ENCODE data around the gene COX5B. TPM values are rescaled to one million over a fixed set of nuclear protein-coding genes. Genes with fewer than 3 reads are reported as not detected.

Gene COX5B
- polyA plus RNA-seq, 1 donor (not counting 4 experiments of a cell fraction or from before 2014, with no cell fraction given), result 311 TPM

DNA sequence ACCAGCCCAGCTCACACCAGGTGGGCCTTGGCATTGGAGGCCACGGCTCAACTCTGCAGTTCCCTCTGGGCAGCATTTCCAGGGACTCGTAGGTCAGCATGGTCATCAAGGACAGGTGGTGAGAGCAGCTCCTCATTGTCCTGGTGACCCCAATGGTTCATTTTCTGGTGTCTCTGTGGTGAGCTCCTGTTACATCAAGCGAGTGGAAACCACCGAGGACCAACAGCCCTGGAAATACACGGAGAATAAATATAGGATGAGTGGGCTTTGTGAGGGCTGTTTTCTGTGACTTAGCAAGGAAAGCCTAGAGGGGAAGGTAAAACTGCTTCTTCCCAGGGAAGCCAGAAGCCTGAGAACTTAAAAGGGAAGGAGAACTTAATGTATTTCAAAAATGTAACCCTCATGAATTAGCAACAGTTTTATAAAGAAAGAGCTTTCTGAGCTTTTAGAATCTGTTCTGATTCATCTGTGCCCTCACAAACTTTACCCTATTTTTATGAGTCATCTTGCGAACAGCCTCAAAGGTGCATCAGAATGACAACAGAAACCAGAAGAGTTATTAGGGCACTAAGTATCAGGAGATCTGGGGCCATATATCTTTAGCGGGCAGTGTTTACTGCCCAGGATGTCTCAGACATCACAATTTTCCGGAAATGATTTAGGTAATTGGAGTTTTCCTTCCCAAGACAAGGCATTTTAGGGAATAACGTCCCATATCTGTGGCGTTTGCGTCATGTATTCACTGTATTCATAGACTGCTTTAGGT is 42.4 kb downstream of the COX5B start:
- Histone ChIP-seq H3K4me2 (ENCODE audit: control insufficient read depth, extremely low read depth, insufficient read depth, low read depth, low read length) (no peak overlapping the region), H3K9me1 (ENCODE audit: control insufficient read depth, extremely low read depth, insufficient read depth, low read length) (no peaks in the 10 kb centered on the region), H3K4me3 (ENCODE audit: control insufficient read depth in 2 of 3, extremely low read depth in 1 of 3, insufficient read depth in 2 of 3, low read depth in 1 of 3, low read length in 3 of 3) (no peak overlapping the region), H3K79me2 (ENCODE audit: control insufficient read depth, insufficient read depth, low read length) (no peaks in the 10 kb centered on the region), H3K27me3 (ENCODE audit: control insufficient read depth, extremely low read depth, insufficient read depth, low read length) (no peaks in the 10 kb centered on the region), H3K36me3 (ENCODE audit: control insufficient read depth in 2 of 2, extremely low read depth in 1 of 2, insufficient read depth in 2 of 2, low read length in 2 of 2) (no peaks in the 10 kb centered on the region), H2AFZ (ENCODE audit: control insufficient read depth, low read length) (no peak overlapping the region), H3K9me3 (ENCODE audit: control insufficient read depth, low read depth, low read length) (no peaks in the 10 kb centered on the region), H3K9ac (ENCODE audit: control insufficient read depth, extremely low read depth, insufficient read depth, low read length) (no peak overlapping the region), H3K27ac (ENCODE audit: control insufficient read depth, insufficient read depth, low read length) (no peak overlapping the region), H3K4me1 (ENCODE audit: control insufficient read depth, extremely low read depth, insufficient read depth, low read length) (no peaks in the 10 kb centered on the region), H4K20me1 (ENCODE audit: control insufficient read depth, extremely low read depth, insufficient read depth, low read length) (no peaks in the 10 kb centered on the region)
- DNase-seq (ENCODE audit: low read depth, low spot score), result no peak
- TF ChIP-seq EZH2 (IDR thresholded peaks at IDR 0.05; ENCODE audit: low read length), result no peak
- TF ChIP-seq, protein P1, sequence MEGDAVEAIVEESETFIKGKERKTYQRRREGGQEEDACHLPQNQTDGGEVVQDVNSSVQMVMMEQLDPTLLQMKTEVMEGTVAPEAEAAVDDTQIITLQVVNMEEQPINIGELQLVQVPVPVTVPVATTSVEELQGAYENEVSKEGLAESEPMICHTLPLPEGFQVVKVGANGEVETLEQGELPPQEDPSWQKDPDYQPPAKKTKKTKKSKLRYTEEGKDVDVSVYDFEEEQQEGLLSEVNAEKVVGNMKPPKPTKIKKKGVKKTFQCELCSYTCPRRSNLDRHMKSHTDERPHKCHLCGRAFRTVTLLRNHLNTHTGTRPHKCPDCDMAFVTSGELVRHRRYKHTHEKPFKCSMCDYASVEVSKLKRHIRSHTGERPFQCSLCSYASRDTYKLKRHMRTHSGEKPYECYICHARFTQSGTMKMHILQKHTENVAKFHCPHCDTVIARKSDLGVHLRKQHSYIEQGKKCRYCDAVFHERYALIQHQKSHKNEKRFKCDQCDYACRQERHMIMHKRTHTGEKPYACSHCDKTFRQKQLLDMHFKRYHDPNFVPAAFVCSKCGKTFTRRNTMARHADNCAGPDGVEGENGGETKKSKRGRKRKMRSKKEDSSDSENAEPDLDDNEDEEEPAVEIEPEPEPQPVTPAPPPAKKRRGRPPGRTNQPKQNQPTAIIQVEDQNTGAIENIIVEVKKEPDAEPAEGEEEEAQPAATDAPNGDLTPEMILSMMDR (optimal IDR thresholded peaks at IDR 0.05 in 1 of 3, IDR thresholded peaks at IDR 0.05 in 1 of 3, conservative IDR thresholded peaks at IDR 0.05 in 1 of 3; ENCODE audit: extremely low read depth in 1 of 3, insufficient read depth in 2 of 3, low read length in 3 of 3), result no peak
- FAIRE-seq, result no peak
- dilution Hi-C loops (cut with MboI; ENCODE audit: extremely low pct_ligation_motif_present, low sequenced_read_pairs), result no loop called here

DNA sequence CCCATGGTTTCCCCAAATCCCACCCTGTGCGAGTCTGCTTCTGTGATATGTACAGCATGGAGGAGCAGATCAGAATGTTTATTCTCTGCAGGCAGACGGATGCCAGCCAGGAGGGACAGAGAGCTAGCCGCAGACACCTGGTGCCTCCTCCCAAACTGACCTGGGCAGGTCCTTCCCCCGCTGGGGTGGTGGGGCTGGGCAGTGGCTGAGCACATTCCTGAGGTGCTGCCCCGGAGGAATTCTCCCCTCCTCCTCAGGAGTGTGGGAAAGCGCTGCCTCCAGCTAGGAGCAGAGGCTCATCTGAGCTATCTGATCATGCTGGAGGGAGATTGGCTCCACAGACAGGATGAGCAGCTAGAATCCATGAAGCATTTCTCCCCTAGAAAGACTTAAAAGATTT is 45.3 kb downstream of the COX5B start:
- Histone ChIP-seq H3K9ac (ENCODE audit: control insufficient read depth, extremely low read depth, insufficient read depth, low read length) (no peak overlapping the region), H4K20me1 (ENCODE audit: control insufficient read depth, extremely low read depth, insufficient read depth, low read length) (no peaks in the 10 kb centered on the region), H3K4me3 (ENCODE audit: control insufficient read depth in 2 of 3, extremely low read depth in 1 of 3, insufficient read depth in 2 of 3, low read depth in 1 of 3, low read length in 3 of 3) (no peak overlapping the region), H3K27ac (ENCODE audit: control insufficient read depth, insufficient read depth, low read length) (no peak overlapping the region), H3K4me2 (ENCODE audit: control insufficient read depth, extremely low read depth, insufficient read depth, low read depth, low read length) (no peak overlapping the region), H2AFZ (ENCODE audit: control insufficient read depth, low read length) (no peak overlapping the region), H3K9me3 (ENCODE audit: control insufficient read depth, low read depth, low read length) (no peaks in the 10 kb centered on the region), H3K36me3 (ENCODE audit: control insufficient read depth in 2 of 2, extremely low read depth in 1 of 2, insufficient read depth in 2 of 2, low read length in 2 of 2) (no peaks in the 10 kb centered on the region), H3K9me1 (ENCODE audit: control insufficient read depth, extremely low read depth, insufficient read depth, low read length) (no peaks in the 10 kb centered on the region), H3K4me1 (ENCODE audit: control insufficient read depth, extremely low read depth, insufficient read depth, low read length) (no peaks in the 10 kb centered on the region), H3K27me3 (ENCODE audit: control insufficient read depth, extremely low read depth, insufficient read depth, low read length) (no peaks in the 10 kb centered on the region), H3K79me2 (ENCODE audit: control insufficient read depth, insufficient read depth, low read length) (no peaks in the 10 kb centered on the region)
- TF ChIP-seq EZH2 (IDR thresholded peaks at IDR 0.05; ENCODE audit: low read length), result no peak
- TF ChIP-seq, protein P1 (optimal IDR thresholded peaks at IDR 0.05 in 1 of 3, IDR thresholded peaks at IDR 0.05 in 1 of 3, conservative IDR thresholded peaks at IDR 0.05 in 1 of 3; ENCODE audit: extremely low read depth in 1 of 3, insufficient read depth in 2 of 3, low read length in 3 of 3), result no peak
- DNase-seq (ENCODE audit: low read depth, low spot score) (no peak), FAIRE-seq (no peak)
- dilution Hi-C loops (cut with MboI; ENCODE audit: extremely low pct_ligation_motif_present, low sequenced_read_pairs), result no loop called here
